ENCODE data around the gene TMEM185B.
"Not testable (repeated sequence)": the region's sequence is repeated elsewhere in the genome, so short reads cannot be mapped to it uniquely, and the experiment has no call there.

TMEM185B gene

DNA sequence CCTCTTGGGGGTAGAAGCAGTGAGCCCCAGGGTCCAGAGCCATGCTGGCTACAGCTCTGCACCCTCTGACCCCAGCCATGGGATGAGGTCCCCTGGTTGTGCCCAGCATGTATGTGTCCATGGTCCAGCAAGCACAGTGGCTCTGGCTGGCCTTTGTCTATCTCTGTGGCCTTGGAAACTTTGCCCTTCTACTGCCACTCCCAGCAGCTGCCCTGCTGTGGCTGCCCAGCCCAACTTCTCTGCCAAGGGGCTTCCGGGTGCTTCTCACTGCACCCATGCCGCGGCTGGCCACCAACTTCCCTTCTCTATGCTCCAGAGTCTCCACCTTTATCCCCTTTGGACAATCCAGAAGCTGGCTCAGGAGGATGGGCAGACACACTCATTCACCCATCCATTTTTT is 18.8 kb downstream of the TMEM185B start:
- DNase-seq = no peak

DNA sequence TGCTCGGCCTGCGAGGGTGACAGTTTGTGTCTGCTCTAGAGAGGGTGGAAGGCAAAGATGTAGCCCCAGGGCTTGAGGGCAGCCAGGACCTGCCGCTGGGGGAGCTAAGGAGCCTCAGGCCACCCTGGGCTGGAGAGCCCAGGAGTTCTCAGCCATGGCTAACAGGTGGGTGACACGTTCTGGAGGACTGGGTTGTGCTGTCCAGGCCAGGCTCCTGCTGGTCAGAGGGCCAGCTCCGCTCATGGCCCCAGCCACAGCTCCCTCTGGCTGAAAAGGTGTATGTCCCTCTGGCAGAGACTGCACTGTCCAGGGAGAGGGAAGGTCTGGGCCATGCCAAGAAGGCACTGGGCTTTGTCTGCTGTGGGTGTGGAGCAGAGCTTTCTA is 19.2 kb downstream of the TMEM185B start:
- DNase-seq = no peak

DNA sequence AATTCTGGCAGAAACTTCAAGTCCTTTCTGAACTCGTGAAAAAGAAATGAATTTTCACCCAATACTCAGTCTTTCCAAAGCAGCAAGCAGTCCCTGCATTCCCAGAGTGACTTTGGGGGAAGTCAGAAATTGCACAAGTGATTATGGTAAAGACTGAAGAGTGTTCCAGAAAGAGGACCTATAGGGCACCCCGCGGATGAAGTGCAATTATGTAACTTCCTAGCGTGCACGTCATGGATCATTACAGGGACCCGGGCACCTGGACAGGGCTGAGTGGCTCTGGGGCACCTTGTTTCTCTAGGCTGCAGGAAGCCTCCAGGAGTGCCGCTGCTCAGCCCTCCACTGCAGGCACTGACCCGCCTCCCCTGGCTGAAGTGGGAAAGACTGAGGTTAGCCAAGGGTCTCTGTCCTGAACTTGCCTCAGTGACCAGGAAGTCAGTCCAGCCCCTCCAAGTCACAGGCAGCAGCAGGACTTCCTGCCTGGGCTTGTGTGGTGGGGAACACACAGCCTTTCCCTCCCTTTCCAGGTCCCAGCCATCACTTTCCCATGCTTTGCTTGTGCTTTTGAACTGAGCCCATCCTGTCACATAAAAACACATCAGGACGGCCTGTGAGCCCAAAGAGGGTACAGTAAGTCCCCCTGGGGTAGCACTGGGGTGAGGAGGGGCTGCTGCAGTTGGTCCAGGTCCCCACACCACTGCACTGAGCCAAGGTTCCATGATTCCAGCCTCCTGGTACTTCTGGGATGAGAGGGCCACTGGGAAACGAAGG is 19.8 kb downstream of the TMEM185B start:
- DNase-seq = no peak

DNA sequence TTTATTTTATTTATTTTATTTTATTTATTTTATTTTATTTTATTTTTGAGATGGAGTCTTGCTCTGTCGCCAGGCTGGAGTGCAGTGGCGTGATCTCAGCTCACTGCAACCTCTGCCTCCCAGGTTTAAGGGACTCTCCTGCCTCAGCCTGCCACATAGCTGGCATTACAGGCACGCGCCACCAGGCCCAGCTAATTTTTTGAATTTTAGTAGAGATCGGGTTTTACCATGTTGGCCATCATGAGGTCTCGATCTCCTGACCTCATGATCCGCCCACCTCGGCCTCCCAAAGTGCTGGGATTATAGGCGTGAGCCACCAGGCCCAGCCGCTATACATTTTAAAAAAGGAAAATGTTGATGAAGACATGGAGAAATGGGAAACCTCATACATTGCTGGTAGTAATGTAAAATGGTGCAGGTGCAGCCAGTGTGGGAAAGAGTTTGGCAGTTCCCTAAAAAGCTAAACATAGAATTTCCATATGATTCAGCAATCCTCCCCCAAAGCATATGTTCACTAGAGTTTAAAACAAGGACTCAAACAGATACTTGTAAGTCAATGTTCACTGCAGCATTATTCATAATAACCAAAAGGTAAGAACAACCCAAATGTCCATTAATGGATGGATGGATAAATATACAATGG is 23.3 kb downstream of the TMEM185B start:
- not testable (repeated sequence) for DNase-seq

DNA sequence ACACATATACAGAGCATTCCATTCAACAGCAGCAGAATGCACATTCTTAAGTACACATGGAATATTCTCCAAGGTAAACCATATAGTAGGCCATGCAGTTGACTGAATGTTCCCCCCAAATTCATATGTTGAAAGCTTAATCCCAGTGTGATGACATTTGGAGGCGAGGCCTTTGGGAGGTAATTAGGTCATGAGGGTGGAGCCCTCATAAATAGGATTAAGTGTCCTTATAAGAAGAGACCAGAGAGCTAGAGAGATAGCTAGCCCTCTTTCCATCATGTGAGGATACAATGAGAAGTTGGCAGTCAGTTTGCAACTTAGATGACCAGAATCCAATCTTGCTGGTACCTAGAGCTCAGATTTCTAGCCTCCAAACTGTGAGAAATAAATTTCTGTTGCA is 27.6 kb downstream of the TMEM185B start:
- DNase-seq = no peak

DNA sequence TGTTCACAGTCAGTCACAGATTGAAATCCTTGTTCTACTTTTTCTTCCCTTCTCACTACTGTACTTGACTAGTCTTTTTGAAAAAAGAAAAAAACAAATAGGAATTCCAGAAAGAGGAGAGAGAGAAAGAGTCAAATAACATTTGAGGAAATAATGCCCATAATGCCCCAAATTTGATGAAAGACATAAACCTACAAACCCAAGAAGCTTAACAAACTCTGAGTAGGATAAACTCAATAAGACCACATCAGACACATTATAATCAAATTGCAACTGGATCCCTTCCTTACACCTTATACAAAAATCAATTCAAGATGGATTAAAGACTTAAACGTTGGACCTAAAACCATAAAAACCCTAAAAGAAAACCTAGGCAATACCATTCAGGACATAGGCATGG is 30.9 kb downstream of the TMEM185B start:
- DNase-seq = no peak

DNA sequence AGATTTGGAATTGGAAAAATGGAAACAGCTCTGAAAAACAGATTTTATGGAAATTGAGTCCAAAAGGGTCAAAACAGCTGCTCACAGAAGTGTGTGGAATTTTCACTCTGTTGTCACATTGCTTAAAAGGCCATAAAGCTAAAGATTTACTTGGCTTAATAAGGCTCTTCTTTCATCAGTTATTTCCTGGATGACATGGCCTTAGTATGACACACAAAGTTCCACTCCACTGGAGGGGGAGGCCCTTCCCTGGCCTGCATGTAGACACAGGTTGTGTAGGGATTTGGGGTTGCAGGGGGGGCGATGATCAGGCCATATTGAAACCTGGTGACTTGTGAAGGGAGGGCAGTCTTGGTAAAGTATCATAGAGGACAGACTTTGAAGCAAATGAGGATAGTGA is 34.0 kb downstream of the TMEM185B start:
- DNase-seq = no peak

DNA sequence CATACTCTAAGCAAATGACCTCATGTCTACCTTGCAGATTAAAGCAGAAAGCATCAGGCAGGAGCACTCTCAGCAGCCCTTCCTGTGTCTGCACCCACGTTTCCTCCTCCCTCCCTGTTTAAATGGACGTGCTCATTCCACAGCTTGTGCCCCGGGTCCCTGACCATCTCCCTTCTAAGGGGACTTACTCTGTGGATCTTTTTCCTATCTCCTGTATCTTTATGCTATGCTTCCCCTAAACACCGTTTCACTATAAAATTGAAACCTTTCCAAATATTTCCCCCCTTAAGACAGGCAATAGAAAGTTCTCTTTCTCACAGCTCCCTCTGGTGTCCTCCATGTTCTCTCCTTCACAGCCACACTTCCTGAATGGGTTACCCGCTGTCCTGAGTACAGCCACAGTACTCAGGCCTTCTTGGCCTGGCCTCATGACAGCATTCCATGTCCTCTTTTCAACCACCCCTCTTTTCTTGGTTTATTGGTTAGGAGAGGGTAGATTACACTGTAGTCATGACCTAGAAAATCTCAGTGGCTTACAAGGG is 41.1 kb downstream of the TMEM185B start:
- DNase-seq = no peak

DNA sequence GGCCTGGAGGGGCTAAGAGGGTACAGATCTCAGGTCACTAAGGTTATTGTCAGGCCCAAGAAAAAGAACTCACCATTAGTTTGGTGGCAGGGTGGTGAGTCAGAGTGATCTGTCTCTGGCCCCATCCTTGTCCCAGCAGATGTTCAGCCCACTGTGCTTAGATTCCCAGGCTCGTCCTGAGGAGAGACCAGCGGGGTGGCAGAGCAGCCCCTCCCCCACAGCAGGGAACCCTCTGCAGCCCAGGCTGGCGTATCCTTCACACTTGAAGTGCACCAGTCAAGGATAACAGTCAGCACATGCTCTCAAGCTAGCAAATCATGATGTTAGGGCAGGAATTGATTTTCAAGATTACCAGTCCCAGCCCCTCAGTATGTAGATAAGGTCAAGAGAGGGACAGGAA is 43.1 kb downstream of the TMEM185B start:
- no peak for DNase-seq

DNA sequence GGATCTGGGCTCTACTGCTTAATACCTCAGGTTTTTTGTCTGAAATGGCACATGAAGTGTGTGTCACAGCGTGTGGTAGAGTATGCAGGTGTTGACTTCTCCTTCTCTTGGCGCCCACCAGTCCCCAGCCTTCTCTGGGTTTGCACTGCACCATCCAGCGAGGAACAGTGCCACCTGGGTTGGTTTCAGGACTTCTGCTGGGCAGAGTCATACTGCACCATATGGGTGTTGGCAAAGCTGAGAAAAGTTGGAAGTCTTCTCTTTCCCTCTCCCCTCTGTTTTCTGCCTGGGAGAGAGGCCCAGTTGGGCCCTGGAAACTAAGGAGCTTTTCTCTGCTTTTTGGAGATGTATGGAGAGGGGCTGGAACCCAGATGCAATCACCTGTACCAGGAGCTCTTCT is 43.8 kb downstream of the TMEM185B start:
- no peak for DNase-seq

DNA sequence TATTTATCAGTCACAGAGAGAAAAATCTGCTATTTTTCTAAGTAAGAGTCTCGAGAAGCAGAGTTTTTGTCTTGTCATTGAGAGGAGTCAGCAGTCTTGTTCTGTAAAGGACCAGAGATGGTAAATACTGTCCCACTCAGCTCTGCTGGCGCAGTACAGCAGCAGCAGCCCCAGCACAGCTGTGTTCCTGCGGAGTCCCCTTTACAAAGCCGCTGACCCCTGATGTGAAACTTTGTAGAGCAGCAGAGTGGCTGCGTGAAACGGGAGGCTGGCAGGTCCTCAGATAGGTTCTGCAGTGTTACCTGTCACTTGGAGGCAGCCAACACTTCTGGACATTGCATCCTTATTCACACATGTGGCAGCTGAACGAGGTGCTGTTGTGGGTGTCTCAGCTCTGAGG is 45.2 kb downstream of the TMEM185B start:
- no peak for DNase-seq

GRCh38 chr2:120177001-120177621 is 46.1 kb downstream of the TMEM185B start:
- DNase-seq = peak; percentile 36

GRCh38 chr2:120176526-120176925 is 46.7 kb downstream of the TMEM185B start:
- no peak for DNase-seq

DNA sequence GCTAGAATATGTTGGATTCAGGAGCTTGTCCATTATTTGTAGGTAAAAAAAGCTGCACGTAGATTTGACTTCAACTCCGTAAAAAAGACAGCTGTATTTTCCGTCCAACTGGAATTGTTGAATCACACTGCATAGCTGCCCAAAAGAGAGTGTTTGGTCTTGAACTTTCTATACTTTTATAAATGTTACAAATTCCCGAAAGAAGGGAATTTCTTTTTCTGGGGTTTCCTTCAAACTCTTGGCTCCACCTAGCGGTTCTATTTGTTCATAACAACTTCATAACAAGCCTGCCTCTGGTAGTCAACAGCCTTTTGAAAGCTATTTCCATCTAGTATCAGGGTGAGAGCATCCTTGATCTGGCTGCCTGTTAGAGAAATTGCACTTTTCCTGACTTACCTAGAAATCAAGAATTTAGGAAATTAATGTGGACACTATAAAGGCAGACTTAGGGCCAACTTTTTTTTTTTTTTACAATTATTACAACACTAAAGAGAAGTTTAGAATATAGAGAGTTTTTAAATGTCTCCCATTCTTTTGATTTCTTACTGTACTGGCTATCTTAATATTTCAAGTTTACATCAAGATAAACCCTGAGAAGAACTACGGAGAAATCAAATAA is 48.1 kb downstream of the TMEM185B start:
- no peak for DNase-seq
